Liver (tissue), 9 donors: ENCODE data around the gene DAPK1. TPM values are rescaled to one million over a fixed set of nuclear protein-coding genes. Genes with fewer than 3 reads are reported as not detected.

Experiments
- DNase-seq: peaks from one replicate; pipeline ENCODE4 v3.0.0-alpha.2; 2017; ENCODE audit warnings: low spot score
- H3K27ac ChIP-seq, 2 donors: one replicate each; pipeline ENCODE4 v1.7.0; 2013; ENCODE audit warnings: inconsistent platforms in 2 of 2, low read length in 2 of 2, control low read depth in 1 of 2, low read depth in 1 of 2, mild to moderate bottlenecking in 1 of 2
- H3K27me3 ChIP-seq, 4 donors: one replicate each; pipeline versions ENCODE4 v1.6.1 to v1.7.0; 2013; ENCODE audit warnings: low read length in 3 of 4, inconsistent platforms in 1 of 4, mild to moderate bottlenecking in 1 of 4, moderate library complexity in 1 of 4; ENCODE audit not compliant: control insufficient read depth in 4 of 4, insufficient read depth in 4 of 4
- H3K36me3 ChIP-seq, 4 donors: one replicate each; pipeline versions ENCODE4 v1.6.1 to v1.7.0; 2013; ENCODE audit warnings: low read length in 3 of 4, mild to moderate bottlenecking in 3 of 4, low read depth in 1 of 4, moderate library complexity in 1 of 4; ENCODE audit not compliant: control insufficient read depth in 4 of 4, insufficient read depth in 3 of 4
- H3K4me1 ChIP-seq, 4 donors: one replicate each; pipeline versions ENCODE4 v1.6.1 to v1.7.0; 2013; ENCODE audit warnings: low read length in 3 of 4, mild to moderate bottlenecking in 3 of 4, moderate library complexity in 1 of 4; ENCODE audit not compliant: control insufficient read depth in 4 of 4, insufficient read depth in 4 of 4
- H3K4me3 ChIP-seq, 3 donors: one replicate each; pipeline versions ENCODE4 v1.6.1 to v1.7.0; 2013; ENCODE audit warnings: low read length in 3 of 3, control low read depth in 1 of 3, low read depth in 1 of 3, mild to moderate bottlenecking in 1 of 3
- H3K9ac ChIP-seq, 2 donors: one replicate each; pipeline ENCODE4 v1.7.0; 2013; ENCODE audit warnings: low read length in 2 of 2, mild to moderate bottlenecking in 2 of 2, moderate library complexity in 2 of 2, control low read depth in 1 of 2, low read depth in 1 of 2
- H3K9me3 ChIP-seq, 4 donors: one replicate each; pipeline versions ENCODE4 v1.6.1 to v1.7.0; 2013; ENCODE audit warnings: low read length in 3 of 4; ENCODE audit not compliant: control insufficient read depth in 4 of 4
- FOXA1 ChIP-seq: IDR thresholded peaks from 2 replicates; pipeline ENCODE4 v1.6.1; 2016; ENCODE audit warnings: antibody characterized with exemption
- FOXA2 ChIP-seq: IDR thresholded peaks from 2 replicates; pipeline ENCODE4 v1.6.1; 2016; ENCODE audit warnings: antibody characterized with exemption
- GABPA ChIP-seq, 2 donors: IDR thresholded peaks in 1 of 2; conservative IDR thresholded peaks in 1 of 2; 2 replicates each; pipeline ENCODE4 v1.6.1; 2016; ENCODE audit warnings: antibody characterized with exemption in 2 of 2, mild to moderate bottlenecking in 1 of 2, moderate library complexity in 1 of 2
- HNF4A ChIP-seq, 2 donors: conservative IDR thresholded peaks; 2 replicates each; pipeline ENCODE4 v1.6.1; 2016; ENCODE audit warnings: antibody characterized with exemption in 2 of 2, mild to moderate bottlenecking in 2 of 2
- JUND ChIP-seq, 2 donors: IDR thresholded peaks; 2 replicates each; pipeline ENCODE4 v1.6.1; 2016; ENCODE audit warnings: antibody characterized with exemption in 2 of 2
- NR2F2 ChIP-seq: IDR thresholded peaks from 2 replicates; pipeline ENCODE4 v1.6.1; 2016; ENCODE audit warnings: antibody characterized with exemption
- RAD21 ChIP-seq, 2 donors: IDR thresholded peaks; 2 replicates each; pipeline ENCODE4 v1.6.1; 2016; ENCODE audit warnings: antibody characterized with exemption in 2 of 2, mild to moderate bottlenecking in 2 of 2
- RXRA ChIP-seq, 2 donors: IDR thresholded peaks; 2 replicates each; pipeline ENCODE4 v1.6.1; 2017 to 2018; ENCODE audit warnings: antibody characterized with exemption in 2 of 2, mild to moderate bottlenecking in 1 of 2
- SP1 ChIP-seq: IDR thresholded peaks from 2 replicates; pipeline ENCODE4 v1.6.1; 2018; ENCODE audit warnings: antibody characterized with exemption, mild to moderate bottlenecking
- TAF1 ChIP-seq: conservative IDR thresholded peaks from 2 replicates; pipeline ENCODE4 v1.6.1; 2016; ENCODE audit warnings: antibody characterized with exemption, mild to moderate bottlenecking
- YY1 ChIP-seq: IDR thresholded peaks from 2 replicates; pipeline ENCODE4 v1.6.1; 2016; ENCODE audit warnings: antibody characterized with exemption, mild to moderate bottlenecking
- WGBS: extraction: QIAGEN DNeasy Blood & Tissue Kit; methylation state at CpG from one replicate; pipeline ENCODE4 v1.1.7; 2013; 5-methylcytosine and 5-hydroxymethylcytosine counted together
- polyA plus RNA-seq, 2 donors: library from polyadenylated mRNA; stranded (reverse) in 1 of 2; unstranded in 1 of 2; fragments of 200-250 nt in 1 of 2; fragments of >200 nt in 1 of 2; fragmentation: Nextera tagmentation in 1 of 2; extraction: Ambion mirVana in 1 of 2; gene quantifications; one replicate each; pipeline versions ENCODE4 v1.2.1 to v1.2.3, GENCODE V29; 2013 to 2015
- total RNA-seq, 2 donors: library from RNA; depleted of rRNA; stranded (reverse); fragments of >200 nt; gene quantifications; one replicate each; pipeline ENCODE4 v1.2.3, GENCODE V29; 2014
- TF ChIP-seq, protein P1 (sequence below): IDR thresholded peaks from 2 replicates; pipeline ENCODE4 v1.6.1; 2016; ENCODE audit warnings: antibody characterized with exemption
- TF ChIP-seq, protein P2 (sequence below): IDR thresholded peaks from 2 replicates; pipeline ENCODE4 v1.6.1; 2016; ENCODE audit warnings: antibody characterized with exemption
- TF ChIP-seq, protein P3 (sequence below): IDR thresholded peaks from 2 replicates; pipeline ENCODE4 v1.6.1; 2016; ENCODE audit warnings: antibody characterized with exemption, mild to moderate bottlenecking
- TF ChIP-seq, protein P4 (sequence below): fragments of 150-350 bp; IDR thresholded peaks from 2 replicates; pipeline ENCODE4 v1.5.1; 2017; ENCODE audit warnings: improper control_type of control experiment, low read depth, low read length; ENCODE audit not compliant: missing input control
- TF ChIP-seq, protein P5 (sequence below): IDR thresholded peaks from 2 replicates; pipeline ENCODE4 v1.6.1; 2016; ENCODE audit warnings: antibody characterized with exemption
- donor health status: healthy.
- donor health status: healthy.
- donor health status: healthy.
- donor health status: healthy.
- donor health status: healthy.

DAPK1 gene
- total and polyA plus RNA-seq, 4 donors = 14.0 to 40.8 (median 21.8) TPM

DNA sequence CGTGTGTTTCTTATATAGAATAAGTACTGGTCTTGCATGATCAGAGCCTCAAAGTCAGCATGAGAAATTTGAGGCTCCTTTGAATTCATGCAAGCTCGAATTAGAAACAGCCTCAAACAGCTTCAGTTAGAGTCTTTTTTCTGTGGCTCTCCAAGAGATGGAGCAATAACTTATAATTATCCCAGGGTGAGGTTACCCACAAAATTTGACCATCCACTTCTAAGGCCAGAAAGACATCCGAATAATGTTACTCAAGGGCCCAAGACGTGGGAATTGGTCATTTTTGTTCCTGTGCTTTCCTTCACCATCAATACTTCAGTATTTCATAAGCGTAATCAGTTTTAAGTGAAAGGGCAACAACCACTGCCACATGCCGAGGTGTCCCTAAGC is 89.7 kb downstream of the DAPK1 start:
- H3K9me3 ChIP-seq = no peaks in the 10 kb centered on the region
- H3K27me3 ChIP-seq = no peaks in the 10 kb centered on the region
- H3K9ac ChIP-seq = no peak overlapping the region
- no peak for TF ChIP-seq TAF1
- no peak for TF ChIP-seq YY1
- TF ChIP-seq NR2F2 = no peak
- no peak for TF ChIP-seq HNF4A (conservative IDR thresholded peaks at IDR 0.05)
- TF ChIP-seq SP1 = no peak
- TF ChIP-seq, protein P1, sequence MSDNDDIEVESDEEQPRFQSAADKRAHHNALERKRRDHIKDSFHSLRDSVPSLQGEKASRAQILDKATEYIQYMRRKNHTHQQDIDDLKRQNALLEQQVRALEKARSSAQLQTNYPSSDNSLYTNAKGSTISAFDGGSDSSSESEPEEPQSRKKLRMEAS = no peak
- TF ChIP-seq GABPA (IDR thresholded peaks at IDR 0.05 in 1 of 2, conservative IDR thresholded peaks at IDR 0.05 in 1 of 2) = no peak
- TF ChIP-seq, protein P2, sequence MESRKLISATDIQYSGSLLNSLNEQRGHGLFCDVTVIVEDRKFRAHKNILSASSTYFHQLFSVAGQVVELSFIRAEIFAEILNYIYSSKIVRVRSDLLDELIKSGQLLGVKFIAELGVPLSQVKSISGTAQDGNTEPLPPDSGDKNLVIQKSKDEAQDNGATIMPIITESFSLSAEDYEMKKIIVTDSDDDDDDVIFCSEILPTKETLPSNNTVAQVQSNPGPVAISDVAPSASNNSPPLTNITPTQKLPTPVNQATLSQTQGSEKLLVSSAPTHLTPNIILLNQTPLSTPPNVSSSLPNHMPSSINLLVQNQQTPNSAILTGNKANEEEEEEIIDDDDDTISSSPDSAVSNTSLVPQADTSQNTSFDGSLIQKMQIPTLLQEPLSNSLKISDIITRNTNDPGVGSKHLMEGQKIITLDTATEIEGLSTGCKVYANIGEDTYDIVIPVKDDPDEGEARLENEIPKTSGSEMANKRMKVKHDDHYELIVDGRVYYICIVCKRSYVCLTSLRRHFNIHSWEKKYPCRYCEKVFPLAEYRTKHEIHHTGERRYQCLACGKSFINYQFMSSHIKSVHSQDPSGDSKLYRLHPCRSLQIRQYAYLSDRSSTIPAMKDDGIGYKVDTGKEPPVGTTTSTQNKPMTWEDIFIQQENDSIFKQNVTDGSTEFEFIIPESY = no peak
- no peak for TF ChIP-seq FOXA2
- no peak for TF ChIP-seq FOXA1
- TF ChIP-seq, protein P3, sequence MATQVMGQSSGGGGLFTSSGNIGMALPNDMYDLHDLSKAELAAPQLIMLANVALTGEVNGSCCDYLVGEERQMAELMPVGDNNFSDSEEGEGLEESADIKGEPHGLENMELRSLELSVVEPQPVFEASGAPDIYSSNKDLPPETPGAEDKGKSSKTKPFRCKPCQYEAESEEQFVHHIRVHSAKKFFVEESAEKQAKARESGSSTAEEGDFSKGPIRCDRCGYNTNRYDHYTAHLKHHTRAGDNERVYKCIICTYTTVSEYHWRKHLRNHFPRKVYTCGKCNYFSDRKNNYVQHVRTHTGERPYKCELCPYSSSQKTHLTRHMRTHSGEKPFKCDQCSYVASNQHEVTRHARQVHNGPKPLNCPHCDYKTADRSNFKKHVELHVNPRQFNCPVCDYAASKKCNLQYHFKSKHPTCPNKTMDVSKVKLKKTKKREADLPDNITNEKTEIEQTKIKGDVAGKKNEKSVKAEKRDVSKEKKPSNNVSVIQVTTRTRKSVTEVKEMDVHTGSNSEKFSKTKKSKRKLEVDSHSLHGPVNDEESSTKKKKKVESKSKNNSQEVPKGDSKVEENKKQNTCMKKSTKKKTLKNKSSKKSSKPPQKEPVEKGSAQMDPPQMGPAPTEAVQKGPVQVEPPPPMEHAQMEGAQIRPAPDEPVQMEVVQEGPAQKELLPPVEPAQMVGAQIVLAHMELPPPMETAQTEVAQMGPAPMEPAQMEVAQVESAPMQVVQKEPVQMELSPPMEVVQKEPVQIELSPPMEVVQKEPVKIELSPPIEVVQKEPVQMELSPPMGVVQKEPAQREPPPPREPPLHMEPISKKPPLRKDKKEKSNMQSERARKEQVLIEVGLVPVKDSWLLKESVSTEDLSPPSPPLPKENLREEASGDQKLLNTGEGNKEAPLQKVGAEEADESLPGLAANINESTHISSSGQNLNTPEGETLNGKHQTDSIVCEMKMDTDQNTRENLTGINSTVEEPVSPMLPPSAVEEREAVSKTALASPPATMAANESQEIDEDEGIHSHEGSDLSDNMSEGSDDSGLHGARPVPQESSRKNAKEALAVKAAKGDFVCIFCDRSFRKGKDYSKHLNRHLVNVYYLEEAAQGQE = no peak
- TF ChIP-seq RAD21 (IDR thresholded peaks at IDR 0.05) = no peak
- TF ChIP-seq, protein P4, sequence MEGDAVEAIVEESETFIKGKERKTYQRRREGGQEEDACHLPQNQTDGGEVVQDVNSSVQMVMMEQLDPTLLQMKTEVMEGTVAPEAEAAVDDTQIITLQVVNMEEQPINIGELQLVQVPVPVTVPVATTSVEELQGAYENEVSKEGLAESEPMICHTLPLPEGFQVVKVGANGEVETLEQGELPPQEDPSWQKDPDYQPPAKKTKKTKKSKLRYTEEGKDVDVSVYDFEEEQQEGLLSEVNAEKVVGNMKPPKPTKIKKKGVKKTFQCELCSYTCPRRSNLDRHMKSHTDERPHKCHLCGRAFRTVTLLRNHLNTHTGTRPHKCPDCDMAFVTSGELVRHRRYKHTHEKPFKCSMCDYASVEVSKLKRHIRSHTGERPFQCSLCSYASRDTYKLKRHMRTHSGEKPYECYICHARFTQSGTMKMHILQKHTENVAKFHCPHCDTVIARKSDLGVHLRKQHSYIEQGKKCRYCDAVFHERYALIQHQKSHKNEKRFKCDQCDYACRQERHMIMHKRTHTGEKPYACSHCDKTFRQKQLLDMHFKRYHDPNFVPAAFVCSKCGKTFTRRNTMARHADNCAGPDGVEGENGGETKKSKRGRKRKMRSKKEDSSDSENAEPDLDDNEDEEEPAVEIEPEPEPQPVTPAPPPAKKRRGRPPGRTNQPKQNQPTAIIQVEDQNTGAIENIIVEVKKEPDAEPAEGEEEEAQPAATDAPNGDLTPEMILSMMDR = no peak
- TF ChIP-seq, protein P5, sequence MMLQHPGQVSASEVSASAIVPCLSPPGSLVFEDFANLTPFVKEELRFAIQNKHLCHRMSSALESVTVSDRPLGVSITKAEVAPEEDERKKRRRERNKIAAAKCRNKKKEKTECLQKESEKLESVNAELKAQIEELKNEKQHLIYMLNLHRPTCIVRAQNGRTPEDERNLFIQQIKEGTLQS = no peak
- no peak for TF ChIP-seq RXRA (IDR thresholded peaks at IDR 0.05)
- TF ChIP-seq JUND (IDR thresholded peaks at IDR 0.05) = no peak
- H3K4me1 ChIP-seq = peaks cover 13 to 43% (median 25%) of the 10 kb centered on the region in 4 donors
- 90% methylated on average over 6 of the region's 6 CpGs for WGBS
- no peak overlapping the region for H3K4me3 ChIP-seq
- H3K36me3 ChIP-seq = no peaks in the 10 kb centered on the region
- DNase-seq = no peak
- no peak overlapping the region for H3K27ac ChIP-seq

DNA sequence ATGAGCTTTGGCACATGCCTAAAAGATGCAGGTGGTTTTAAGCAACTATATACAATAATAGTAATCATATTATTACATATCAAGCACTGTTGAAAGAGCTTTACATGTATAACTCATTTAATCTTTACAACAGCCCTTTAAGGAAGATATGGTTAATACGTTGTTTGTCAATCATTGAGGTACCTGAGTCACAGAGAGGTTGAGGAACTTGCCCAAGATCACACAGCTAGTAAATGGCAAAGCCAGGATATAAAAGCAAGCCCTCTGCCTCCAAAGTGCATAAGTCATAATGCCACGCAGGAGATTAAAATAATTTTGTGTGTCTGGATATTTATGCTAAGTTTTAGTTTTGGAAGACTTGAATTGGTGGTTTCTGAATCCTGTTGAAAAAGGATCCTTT is 90.2 kb downstream of the DAPK1 start:
- Histone ChIP-seq H3K9ac (no peak overlapping the region), H3K27ac (no peak overlapping the region), H3K27me3 (no peaks in the 10 kb centered on the region), H3K36me3 (no peaks in the 10 kb centered on the region), H3K4me3 (no peak overlapping the region), H3K4me1 (peaks cover 10 to 46% (median 29%) of the 10 kb centered on the region in 4 donors), H3K9me3 (no peaks in the 10 kb centered on the region)
- WGBS = 96% methylated on average over 2 of the region's 2 CpGs
- TF ChIP-seq RXRA (IDR thresholded peaks at IDR 0.05) (no peak), FOXA2 (no peak), HNF4A (conservative IDR thresholded peaks at IDR 0.05) (no peak), SP1 (no peak), GABPA (IDR thresholded peaks at IDR 0.05 in 1 of 2, conservative IDR thresholded peaks at IDR 0.05 in 1 of 2) (no peak), TAF1 (no peak), RAD21 (IDR thresholded peaks at IDR 0.05) (no peak)
- TF ChIP-seq, protein P5 = no peak
- TF ChIP-seq, protein P4 = no peak
- DNase-seq = no peak
